Measurements from ENCODE around the gene NAA38. TPM values are rescaled to one million over a fixed set of nuclear protein-coding genes. Genes with fewer than 3 reads are reported as not detected.
"Not testable (repeated sequence)": the region's sequence is repeated elsewhere in the genome, so short reads cannot be mapped to it uniquely, and the experiment has no call there.

The NAA38 gene
- total RNA-seq, 6 donors from 2014 or later, result 50.0 to 111 (median 75.5) TPM

DNA sequence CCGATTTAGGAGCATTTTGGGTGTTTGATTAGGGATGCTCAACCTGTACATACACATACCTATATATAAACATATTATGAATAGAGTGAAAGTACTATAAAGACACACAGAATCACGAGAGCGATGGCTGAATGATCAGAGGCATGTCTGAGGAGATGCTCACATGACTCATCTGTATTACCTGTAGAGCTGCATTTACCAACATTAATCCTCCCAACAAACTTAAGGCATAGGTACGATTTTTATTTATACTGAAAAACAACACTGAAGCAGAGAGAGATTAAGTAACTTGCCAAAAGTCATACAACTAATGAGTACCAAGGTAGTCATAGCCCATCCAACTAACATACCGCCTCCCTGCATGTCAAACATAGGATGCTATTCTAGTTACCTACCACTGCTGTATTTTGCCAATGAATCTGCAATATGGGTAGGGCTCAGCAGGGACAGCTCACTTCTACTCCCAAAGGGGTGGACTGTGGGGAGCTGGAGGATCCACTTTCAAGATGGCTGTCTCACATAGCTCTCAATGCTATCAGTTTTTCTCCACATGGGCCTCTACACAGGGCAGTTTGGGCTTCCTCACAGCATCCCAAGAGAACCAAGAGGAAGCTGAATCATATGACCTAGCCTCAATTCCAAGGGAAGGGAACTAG, 7.8 kb upstream of the NAA38 start:
- TF ChIP-seq POLR2AphosphoS5 (IDR thresholded peaks at IDR 0.05), result no peak
- no peak for ATAC-seq (ENCODE audit: low FRiP score in 2 of 2)
- 92 to 98% methylated on average over 5 of the region's 5 CpGs for WGBS, 2 donors

DNA sequence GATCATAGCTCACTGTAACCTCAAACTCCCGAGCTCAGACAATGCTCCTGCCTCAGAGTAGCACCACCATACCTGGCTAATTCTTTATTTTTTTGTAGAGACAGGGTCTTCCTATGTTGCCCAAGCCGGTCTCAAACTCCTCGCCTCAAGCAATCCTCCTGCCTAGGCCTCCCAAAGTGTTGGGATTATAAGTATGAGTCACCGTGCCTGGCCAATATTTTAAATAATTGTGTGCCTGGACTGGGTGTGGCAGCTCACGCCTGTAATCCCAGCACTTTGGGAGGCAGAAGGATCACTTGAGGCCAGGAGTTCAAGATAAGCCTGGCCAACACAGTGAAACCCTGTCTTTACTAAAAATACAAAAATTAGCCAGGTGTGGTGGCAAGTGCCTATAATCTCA, 7.0 kb upstream of the NAA38 start:
- not testable (repeated sequence) for ATAC-seq (ENCODE audit: low FRiP score in 2 of 2); H3K9me3 ChIP-seq; H3K36me3 ChIP-seq; H3K27me3 ChIP-seq; DNase-seq; H3K4me3 ChIP-seq; H3K27ac ChIP-seq
- WGBS, 2 donors, result 68 to 69% methylated on average over 5 of the region's 5 CpGs
- peaks cover 0 to 18% (median 10%) of the 10 kb centered on the region in 4 donors for H3K4me1 ChIP-seq

More for the DNA sequence above, 7.8 kb upstream of the NAA38 start:
- no peak for DNase-seq
- Histone ChIP-seq H3K4me1 (peaks cover 0 to 18% (median 10%) of the 10 kb centered on the region in 4 donors), H3K27me3 (no peaks in the 10 kb centered on the region), H3K4me3 (no peak overlapping the region), H3K9me3 (no peaks in the 10 kb centered on the region), H3K27ac (no peak overlapping the region), H3K36me3 (no peaks in the 10 kb centered on the region)

DNA sequence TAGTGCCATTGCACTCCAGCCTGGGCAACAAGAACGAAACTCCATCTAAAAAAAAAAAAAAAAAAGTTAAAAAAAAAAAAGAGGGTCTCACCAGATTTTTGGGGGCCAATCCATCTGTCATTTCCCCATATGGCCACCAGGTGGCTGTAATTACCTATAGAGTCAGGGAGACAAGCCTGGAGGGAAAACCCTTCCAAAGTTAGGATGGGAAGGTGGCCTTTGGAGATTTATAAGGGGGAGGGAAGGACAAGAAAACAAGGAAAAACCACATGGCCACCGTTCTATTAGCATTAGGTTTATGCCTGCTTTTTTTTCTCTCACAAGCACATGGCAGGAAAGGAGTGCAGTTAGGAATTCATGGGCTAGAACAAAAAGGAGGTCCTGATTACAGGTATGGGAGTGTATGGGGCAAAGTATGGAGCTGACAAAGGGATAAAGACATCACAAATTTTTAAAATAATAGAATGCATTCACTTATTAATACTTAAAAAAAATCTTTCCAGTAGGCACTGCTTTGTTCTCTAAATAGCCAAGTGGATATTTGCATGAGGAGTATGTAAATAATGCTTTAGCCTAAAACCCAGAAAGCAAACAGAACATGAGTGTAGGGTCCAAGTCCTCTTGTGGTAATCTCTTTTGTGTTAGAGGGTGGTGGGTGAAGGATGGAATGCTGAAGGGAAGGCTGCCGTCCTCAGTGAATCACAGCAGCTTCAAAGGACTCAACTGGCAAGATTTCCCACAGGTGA, 5.5 kb upstream of the NAA38 start:
- Histone ChIP-seq H3K4me1 (peaks cover 11 to 26% (median 21%) of the 10 kb centered on the region in 4 donors), H3K9me3 (no peaks in the 10 kb centered on the region), H3K4me3 (no peak overlapping the region), H3K27ac (no peak overlapping the region), H3K36me3 (no peaks in the 10 kb centered on the region), H3K27me3 (no peaks in the 10 kb centered on the region)
- no peak for TF ChIP-seq POLR2AphosphoS5 (IDR thresholded peaks at IDR 0.05)
- no peak for TF ChIP-seq POLR2A (IDR thresholded peaks at IDR 0.05)
- TF ChIP-seq EP300 (IDR thresholded peaks at IDR 0.05), result no peak
- TF ChIP-seq, protein P1, sequence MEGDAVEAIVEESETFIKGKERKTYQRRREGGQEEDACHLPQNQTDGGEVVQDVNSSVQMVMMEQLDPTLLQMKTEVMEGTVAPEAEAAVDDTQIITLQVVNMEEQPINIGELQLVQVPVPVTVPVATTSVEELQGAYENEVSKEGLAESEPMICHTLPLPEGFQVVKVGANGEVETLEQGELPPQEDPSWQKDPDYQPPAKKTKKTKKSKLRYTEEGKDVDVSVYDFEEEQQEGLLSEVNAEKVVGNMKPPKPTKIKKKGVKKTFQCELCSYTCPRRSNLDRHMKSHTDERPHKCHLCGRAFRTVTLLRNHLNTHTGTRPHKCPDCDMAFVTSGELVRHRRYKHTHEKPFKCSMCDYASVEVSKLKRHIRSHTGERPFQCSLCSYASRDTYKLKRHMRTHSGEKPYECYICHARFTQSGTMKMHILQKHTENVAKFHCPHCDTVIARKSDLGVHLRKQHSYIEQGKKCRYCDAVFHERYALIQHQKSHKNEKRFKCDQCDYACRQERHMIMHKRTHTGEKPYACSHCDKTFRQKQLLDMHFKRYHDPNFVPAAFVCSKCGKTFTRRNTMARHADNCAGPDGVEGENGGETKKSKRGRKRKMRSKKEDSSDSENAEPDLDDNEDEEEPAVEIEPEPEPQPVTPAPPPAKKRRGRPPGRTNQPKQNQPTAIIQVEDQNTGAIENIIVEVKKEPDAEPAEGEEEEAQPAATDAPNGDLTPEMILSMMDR (IDR thresholded peaks at IDR 0.05), result peak; percentile 67 to 80 (median 74)
- no peak for DNase-seq
- ATAC-seq (ENCODE audit: low FRiP score in 2 of 2), result no peak
- WGBS, 2 donors, result 26 to 31% methylated on average over 3 of the region's 3 CpGs

DNA sequence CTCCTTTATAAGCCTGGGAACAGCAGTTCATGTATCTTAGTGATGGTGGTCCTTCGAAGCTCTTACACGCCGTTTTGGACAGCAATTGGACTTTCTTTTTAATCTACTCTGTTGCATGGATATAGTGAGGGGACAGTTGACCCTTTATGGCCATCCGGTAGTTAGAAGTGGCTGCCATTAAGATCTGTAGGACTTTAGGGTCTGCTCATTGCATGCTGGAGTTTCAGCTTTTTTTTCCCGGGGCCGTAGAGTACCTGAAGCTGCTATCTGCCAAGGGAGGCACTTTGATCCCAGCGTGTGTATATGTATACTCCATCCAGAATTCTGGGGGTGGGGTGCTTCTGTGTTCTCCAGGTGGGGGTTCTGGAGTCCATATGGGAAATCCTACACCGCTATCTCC, 1.7 kb upstream of the NAA38 start:
- H3K27me3 ChIP-seq, result no peaks in the 10 kb centered on the region
- H3K9me3 ChIP-seq, result no peaks in the 10 kb centered on the region
- DNase-seq (no peak), ATAC-seq (ENCODE audit: low FRiP score in 2 of 2) (no peak)
- 91 to 95% methylated on average over 8 of the region's 8 CpGs for WGBS, 2 donors
- peaks cover 33 to 46% (median 39%) of the 10 kb centered on the region in 4 donors for H3K4me1 ChIP-seq
- peak overlapping the region in 1 of 4 donors; percentile 92 for H3K27ac ChIP-seq
- TF ChIP-seq EP300 (IDR thresholded peaks at IDR 0.05) (no peak), POLR2AphosphoS5 (IDR thresholded peaks at IDR 0.05) (no peak), POLR2A (IDR thresholded peaks at IDR 0.05) (no peak)
- TF ChIP-seq, protein P1 (IDR thresholded peaks at IDR 0.05), result no peak
- peak overlapping the region in 3 of 4 donors; percentile 56 to 76 (median 69) for H3K4me3 ChIP-seq
- H3K36me3 ChIP-seq, result peaks cover 0 to 9% (median 3%) of the 10 kb centered on the region in 4 donors

DNA sequence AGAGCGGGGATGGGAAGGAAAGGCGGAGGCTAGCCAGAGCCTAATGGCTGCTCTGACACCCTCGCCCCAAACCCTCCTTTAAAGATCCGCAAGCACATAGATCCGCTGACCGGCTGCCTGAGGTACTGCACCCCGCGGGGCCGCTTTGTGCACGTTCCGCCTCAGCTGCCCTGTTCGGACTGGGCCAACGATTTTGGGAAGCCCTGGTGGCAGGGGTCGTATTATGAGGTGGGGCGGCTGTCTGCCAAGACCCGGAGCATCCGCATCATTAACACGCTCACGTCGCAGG, 1.1 kb upstream of the NAA38 start:
- H3K4me1 ChIP-seq, result peaks cover 33 to 46% (median 39%) of the 10 kb centered on the region in 4 donors
- 53 to 61% methylated on average over 17 to 20 of the region's 20 CpGs for WGBS, 2 donors
- DNase-seq (peak; percentile 28 to 82), ATAC-seq (ENCODE audit: low FRiP score in 2 of 2) (no peak)
- H3K4me3 ChIP-seq, result peak overlapping the region; percentile 49 to 76 (median 62)
- peaks cover 0 to 15% (median 8%) of the 10 kb centered on the region in 4 donors for H3K36me3 ChIP-seq
- no peaks in the 10 kb centered on the region for H3K27me3 ChIP-seq
- H3K27ac ChIP-seq, result peak overlapping the region; percentile 90 to 97 (median 92)
- TF ChIP-seq EP300 (IDR thresholded peaks at IDR 0.05) (no peak), POLR2A (IDR thresholded peaks at IDR 0.05) (no peak), POLR2AphosphoS5 (IDR thresholded peaks at IDR 0.05) (no peak)
- TF ChIP-seq, protein P1 (IDR thresholded peaks at IDR 0.05), result peak; percentile 12 to 62 (median 39)
- no peaks in the 10 kb centered on the region for H3K9me3 ChIP-seq

Measured in upper lobe of left lung (tissue), 6 donors.